Breast epithelium (tissue), 4 donors: ENCODE results near the gene PRICKLE3. TPM values are rescaled to one million over a fixed set of nuclear protein-coding genes. Genes with fewer than 3 reads are reported as not detected.
"Not testable (repeated sequence)": the region's sequence is repeated elsewhere in the genome, so short reads cannot be mapped to it uniquely, and the experiment has no call there.

Experiments
- DNase-seq, 2 donors: peaks; one replicate each; pipeline ENCODE4 v3.0.0-alpha.2; 2019; ENCODE audit warnings: low spot score in 2 of 2
- H3K27ac ChIP-seq, 2 donors: fragments of 200-600 bp; sonication (generic) in 1 of 2; one replicate each; pipeline ENCODE4 v1.5.1; 2016 to 2019; ENCODE audit warnings: mild to moderate bottlenecking in 1 of 2
- H3K27me3 ChIP-seq, 2 donors: fragments of 200-600 bp; sonication (generic) in 1 of 2; one replicate each; pipeline versions ENCODE4 v1.5.1 to v1.6.0; 2017 to 2019; ENCODE audit warnings: control low read depth in 1 of 2, mild to moderate bottlenecking in 1 of 2
- H3K36me3 ChIP-seq: fragments of 200-600 bp; one replicate; pipeline ENCODE4 v1.5.1; 2019
- H3K4me1 ChIP-seq, 2 donors: fragments of 200-600 bp; sonication (generic); one replicate each; pipeline ENCODE4 v1.5.1; 2016 to 2019; ENCODE audit warnings: control low read depth in 1 of 2
- H3K4me3 ChIP-seq, 3 donors: fragments of 200-600 bp; sonication (generic); 1 replicate in 2 of 3; 2 replicates in 1 of 3; pipeline ENCODE4 v1.5.1; 2016 to 2019; ENCODE audit warnings: mild to moderate bottlenecking in 3 of 3, moderate library complexity in 2 of 3
- H3K9me3 ChIP-seq, 2 donors: fragments of 200-600 bp; sonication (generic) in 1 of 2; one replicate each; pipeline ENCODE4 v1.5.1; 2016 to 2019; ENCODE audit warnings: control low read depth in 1 of 2
- POLR2A ChIP-seq: fragments of 450-650 bp; IDR thresholded peaks from one replicate; pipeline ENCODE4 v1.6.1; 2016; ENCODE audit warnings: antibody characterized with exemption, mild to moderate bottlenecking, moderate library complexity
- POLR2AphosphoS5 ChIP-seq, 3 donors: sonication (generic); formaldehyde crosslinking; IDR thresholded peaks; one replicate each; pipeline ENCODE4 v1.6.1; 2017; ENCODE audit warnings: antibody characterized with exemption in 3 of 3
- intact Hi-C: fragments of 100-400 bp; cut with DNase I; formaldehyde crosslinking; loops from one replicate; pipeline ENCODE4 v1.15.1; 2023; ENCODE audit warnings: low total_unique reads
- total RNA-seq, 3 donors: library from RNA; depleted of rRNA; stranded (reverse); fragments of >200 nt; gene quantifications; one replicate each; pipeline ENCODE4 v1.1.0, GENCODE V29; 2016
- TF ChIP-seq, protein P1 (sequence below), 3 donors: fragments of 450-650 bp; IDR thresholded peaks; one replicate each; pipeline ENCODE4 v1.5.1; 2016 to 2017; ENCODE audit warnings: antibody characterized with exemption in 3 of 3, mild to moderate bottlenecking in 3 of 3, moderate library complexity in 3 of 3

The PRICKLE3 gene
- total RNA-seq, 3 donors from 2014 or later: 13.3 to 14.4 (median 14.0) TPM

DNA sequence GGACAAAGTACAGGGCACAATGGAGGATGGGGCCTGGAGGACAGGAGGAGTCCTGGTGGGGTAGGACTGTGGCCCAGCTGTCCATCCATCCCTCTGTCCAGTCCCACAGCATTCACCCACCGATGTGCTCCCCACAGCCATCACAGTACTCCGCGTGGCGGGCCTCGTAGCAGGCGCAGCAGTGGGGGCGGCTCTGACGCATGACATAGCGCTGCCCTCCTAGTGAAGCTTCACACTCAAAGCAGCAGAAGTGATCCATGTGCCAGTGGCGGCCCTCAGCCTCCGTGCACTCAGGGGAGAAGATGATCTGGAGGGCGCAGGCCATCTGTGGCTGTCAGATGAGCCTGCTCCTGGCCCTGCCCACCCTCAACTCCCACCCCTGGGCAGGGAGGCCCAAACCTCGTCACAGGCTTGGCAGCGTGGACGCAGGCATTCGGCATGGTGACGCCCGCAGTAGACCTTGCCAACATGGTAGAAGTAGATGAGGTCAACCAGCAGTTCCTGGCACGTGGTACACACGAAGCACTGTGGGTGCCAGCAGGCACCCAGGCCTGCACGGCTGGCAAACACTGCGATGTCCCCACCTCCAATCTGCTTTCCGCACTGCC, 8.2 kb downstream of the PRICKLE3 start:
- Histone ChIP-seq H3K4me3 (no peak overlapping the region), H3K27me3 (peaks cover 0 to 14% of the 10 kb centered on the region in 2 donors), H3K36me3 (no peaks in the 10 kb centered on the region), H3K27ac (no peak overlapping the region), H3K4me1 (no peaks in the 10 kb centered on the region), H3K9me3 (no peaks in the 10 kb centered on the region)
- no peak for DNase-seq
- intact Hi-C loops: loop anchor here (5.0 kb wide), 1 partner anchor 81 kb away; no protein-coding TSS in a partner anchor
- TF ChIP-seq POLR2AphosphoS5 (IDR thresholded peaks at IDR 0.05) (no peak), POLR2A (no peak)

DNA sequence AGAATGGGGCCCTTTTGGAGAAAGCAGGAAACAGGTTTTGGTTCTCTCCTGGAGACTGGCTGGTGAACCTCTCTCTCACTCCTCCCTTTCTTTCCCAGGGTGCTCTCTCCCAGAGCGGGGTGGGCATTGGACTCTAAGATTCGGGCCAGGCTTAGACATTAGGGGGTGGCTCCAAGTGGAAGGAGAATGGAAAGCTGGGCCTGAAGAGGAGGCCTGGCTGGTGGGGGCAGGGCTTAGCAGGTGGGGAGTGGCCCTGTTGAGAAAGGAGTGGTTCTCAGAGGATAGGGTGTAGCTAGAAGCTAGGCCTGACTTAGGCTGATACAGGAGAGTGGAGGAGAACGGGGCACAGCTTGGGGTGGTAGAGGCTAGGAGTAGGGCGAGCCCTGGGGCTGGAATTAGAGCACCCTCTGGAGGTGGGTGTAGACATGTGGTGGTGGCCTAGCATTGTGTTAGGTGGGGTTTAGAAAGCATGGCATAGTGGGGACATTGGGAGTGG, 8.8 kb downstream of the PRICKLE3 start:
- Histone ChIP-seq H3K9me3 (no peaks in the 10 kb centered on the region), H3K4me3 (no peak overlapping the region), H3K27me3 (peaks cover 0 to 14% of the 10 kb centered on the region in 2 donors), H3K36me3 (no peaks in the 10 kb centered on the region), H3K27ac (peak overlapping the region in 1 of 2 donors; percentile 32), H3K4me1 (no peaks in the 10 kb centered on the region)
- intact Hi-C loops: loop anchor here (5.0 kb wide), 1 partner anchor 80 kb away; no protein-coding TSS in a partner anchor
- no peak for DNase-seq
- no peak for TF ChIP-seq POLR2A
- no peak for TF ChIP-seq POLR2AphosphoS5 (IDR thresholded peaks at IDR 0.05)
- TF ChIP-seq, protein P1, sequence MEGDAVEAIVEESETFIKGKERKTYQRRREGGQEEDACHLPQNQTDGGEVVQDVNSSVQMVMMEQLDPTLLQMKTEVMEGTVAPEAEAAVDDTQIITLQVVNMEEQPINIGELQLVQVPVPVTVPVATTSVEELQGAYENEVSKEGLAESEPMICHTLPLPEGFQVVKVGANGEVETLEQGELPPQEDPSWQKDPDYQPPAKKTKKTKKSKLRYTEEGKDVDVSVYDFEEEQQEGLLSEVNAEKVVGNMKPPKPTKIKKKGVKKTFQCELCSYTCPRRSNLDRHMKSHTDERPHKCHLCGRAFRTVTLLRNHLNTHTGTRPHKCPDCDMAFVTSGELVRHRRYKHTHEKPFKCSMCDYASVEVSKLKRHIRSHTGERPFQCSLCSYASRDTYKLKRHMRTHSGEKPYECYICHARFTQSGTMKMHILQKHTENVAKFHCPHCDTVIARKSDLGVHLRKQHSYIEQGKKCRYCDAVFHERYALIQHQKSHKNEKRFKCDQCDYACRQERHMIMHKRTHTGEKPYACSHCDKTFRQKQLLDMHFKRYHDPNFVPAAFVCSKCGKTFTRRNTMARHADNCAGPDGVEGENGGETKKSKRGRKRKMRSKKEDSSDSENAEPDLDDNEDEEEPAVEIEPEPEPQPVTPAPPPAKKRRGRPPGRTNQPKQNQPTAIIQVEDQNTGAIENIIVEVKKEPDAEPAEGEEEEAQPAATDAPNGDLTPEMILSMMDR (IDR thresholded peaks at IDR 0.05): no peak

DNA sequence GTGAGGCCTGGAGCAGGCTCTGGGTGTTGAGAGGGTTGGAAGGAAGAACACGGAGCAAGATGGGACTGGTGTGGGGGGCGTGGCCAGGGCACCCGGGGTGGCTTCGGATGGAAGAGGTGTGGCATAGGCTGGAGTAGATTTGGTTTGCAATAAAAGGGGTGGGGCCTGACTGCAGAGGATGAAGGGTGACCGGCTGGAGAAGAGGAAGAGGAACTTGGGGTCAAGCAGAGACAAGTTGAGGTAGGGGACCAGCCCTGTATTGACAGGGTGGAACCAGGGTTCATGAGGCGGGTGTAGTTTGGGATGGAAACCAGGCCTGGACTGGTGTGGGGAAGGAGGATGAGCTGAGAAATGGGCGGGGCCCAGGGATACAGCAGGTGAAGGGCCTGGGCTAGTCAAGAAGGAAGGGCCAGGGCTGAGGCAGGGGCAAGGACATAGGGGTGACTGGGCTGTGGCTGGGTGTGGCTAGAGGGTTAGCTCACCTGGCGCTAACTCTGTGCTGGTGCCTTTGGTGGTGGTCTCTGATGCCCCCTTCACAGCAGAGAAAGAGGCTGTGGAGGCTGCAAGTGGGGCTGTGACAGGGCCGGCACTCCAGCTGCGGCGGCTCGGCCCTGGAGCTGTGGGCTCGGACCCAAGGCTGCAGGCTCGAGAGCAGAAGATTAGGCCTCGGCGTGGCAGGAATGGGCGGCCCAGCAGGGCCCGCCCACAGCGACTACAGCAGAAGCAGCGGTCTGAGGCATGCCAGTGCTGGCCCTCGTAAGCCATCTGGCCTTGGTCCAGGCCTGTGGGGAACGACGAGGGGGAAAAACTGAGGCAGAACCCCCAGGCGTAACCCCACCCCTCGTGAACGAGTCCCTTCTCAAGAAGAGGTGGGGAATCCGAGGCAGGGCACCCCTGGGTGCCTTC, 9.5 kb downstream of the PRICKLE3 start:
- intact Hi-C loops: loop anchor here (5.0 kb wide), 1 partner anchor 79 kb away; no protein-coding TSS in a partner anchor
- Histone ChIP-seq H3K4me3 (no peak overlapping the region), H3K4me1 (no peaks in the 10 kb centered on the region), H3K27me3 (peaks cover 0 to 14% of the 10 kb centered on the region in 2 donors), H3K27ac (peak overlapping the region in 1 of 2 donors; percentile 32), H3K9me3 (no peaks in the 10 kb centered on the region), H3K36me3 (no peaks in the 10 kb centered on the region)
- DNase-seq: no peak
- TF ChIP-seq POLR2AphosphoS5 (IDR thresholded peaks at IDR 0.05) (no peak), POLR2A (no peak)
- TF ChIP-seq, protein P1 (IDR thresholded peaks at IDR 0.05): no peak

DNA sequence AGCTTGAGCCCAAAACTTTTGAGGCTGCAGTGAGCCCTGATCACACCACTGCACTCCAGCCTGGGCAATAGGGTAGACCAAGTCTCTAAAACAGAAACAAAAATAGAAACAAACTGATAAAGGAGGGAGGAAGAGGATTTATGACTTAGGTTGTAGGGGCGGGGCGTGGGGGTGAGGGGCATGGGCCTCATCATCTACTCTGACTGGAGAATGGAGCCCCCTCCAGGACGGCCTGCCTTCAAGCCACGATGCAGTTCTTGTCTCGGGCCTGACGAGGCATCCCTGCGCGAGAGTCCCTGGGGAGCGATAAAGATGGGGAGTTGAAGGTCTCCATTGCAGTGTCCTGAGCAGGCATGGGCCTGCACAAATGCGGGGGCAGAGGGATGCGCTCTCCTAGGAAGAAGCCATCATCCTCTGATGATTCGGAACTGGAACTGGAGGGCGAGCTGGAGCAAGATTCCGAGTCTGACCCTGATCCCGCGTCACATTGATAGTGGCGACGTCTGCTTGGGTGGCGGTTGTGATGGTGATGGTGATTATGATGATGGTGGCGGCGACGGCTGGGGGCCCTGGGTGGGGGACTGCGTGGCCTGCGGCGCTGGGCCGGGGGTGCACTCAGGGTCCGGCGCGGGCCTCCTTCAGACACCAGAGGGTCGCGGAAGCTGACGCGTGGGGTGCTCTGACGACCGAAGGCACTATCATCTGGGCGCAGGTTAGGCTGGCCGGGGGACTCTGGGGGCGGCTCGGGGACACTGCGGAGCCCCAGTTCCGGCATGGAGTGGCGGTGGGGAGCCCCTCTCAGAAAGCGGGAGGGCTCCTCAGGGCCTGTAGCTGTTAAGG, 10.5 kb downstream of the PRICKLE3 start:
- Histone ChIP-seq H3K27ac (peak overlapping the region in 1 of 2 donors; percentile 12), H3K36me3 (no peaks in the 10 kb centered on the region)
- TF ChIP-seq POLR2AphosphoS5 (IDR thresholded peaks at IDR 0.05) (no peak), POLR2A (no peak)
- TF ChIP-seq, protein P1 (IDR thresholded peaks at IDR 0.05): no peak

DNA sequence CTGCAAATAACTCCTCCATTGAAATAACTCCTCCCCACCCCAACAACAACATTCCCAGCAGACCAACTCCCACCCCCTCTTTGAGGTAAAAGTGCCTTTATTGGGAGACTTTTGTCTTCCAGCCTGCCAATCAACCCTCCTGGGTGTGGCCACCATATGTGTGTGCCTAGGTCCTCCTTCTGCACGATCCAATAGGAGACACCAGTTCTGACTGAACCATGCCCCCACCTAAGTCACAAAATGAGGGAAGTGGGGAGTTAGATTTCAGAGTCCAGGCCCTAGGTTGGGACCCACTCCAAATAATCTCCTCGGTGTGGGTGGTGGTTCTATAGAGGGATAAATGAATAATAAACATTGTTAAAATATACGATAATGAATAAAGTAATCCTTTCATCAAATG, 11.4 kb downstream of the PRICKLE3 start:
- Histone ChIP-seq H3K36me3 (no peaks in the 10 kb centered on the region), H3K4me3 (no peak overlapping the region), H3K27ac (no peak overlapping the region), H3K9me3 (no peaks in the 10 kb centered on the region), H3K27me3 (peaks cover 0 to 14% of the 10 kb centered on the region in 2 donors), H3K4me1 (no peaks in the 10 kb centered on the region)
- intact Hi-C loops: loop anchor here (5.0 kb wide), 1 partner anchor 77 kb away; no protein-coding TSS in a partner anchor
- no peak for DNase-seq
- TF ChIP-seq, protein P1 (IDR thresholded peaks at IDR 0.05): no peak
- TF ChIP-seq POLR2AphosphoS5 (IDR thresholded peaks at IDR 0.05) (no peak), POLR2A (no peak)

More for the DNA sequence above, 10.5 kb downstream of the PRICKLE3 start:
- H3K4me1 ChIP-seq: no peaks in the 10 kb centered on the region
- intact Hi-C loops: loop anchor here (5.0 kb wide), 1 partner anchor 78 kb away; no protein-coding TSS in a partner anchor
- no peaks in the 10 kb centered on the region for H3K9me3 ChIP-seq
- no peak for DNase-seq
- H3K4me3 ChIP-seq: no peak overlapping the region
- peaks cover 0 to 14% of the 10 kb centered on the region in 2 donors for H3K27me3 ChIP-seq

DNA sequence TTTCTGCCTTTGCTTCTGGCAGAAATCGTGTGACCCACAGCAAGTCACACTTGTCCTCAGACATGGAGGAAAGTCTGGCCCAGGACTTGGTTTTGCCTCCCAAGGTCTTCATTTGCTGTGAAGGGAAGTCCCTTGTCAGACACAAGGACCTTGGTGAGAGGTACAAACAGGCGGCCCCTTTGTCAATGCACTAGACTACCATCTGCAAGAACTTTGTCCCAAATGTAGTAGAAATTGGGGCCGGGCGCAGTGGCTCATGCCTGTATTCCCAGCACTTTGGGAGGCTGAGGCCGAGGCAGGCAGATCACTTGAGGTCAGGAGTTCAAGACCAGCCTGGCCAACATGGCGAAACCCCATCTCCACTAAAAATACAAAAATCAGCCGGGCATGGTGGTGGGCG, 12.6 kb downstream of the PRICKLE3 start:
- Histone ChIP-seq H3K27me3 (peaks cover 0 to 14% of the 10 kb centered on the region in 2 donors), H3K27ac (peak overlapping the region in 1 of 2 donors; percentile 85)
- DNase-seq, intact Hi-C loops, H3K4me1 ChIP-seq, H3K9me3 ChIP-seq, H3K4me3 ChIP-seq, H3K36me3 ChIP-seq: not testable (repeated sequence)
